GM03348 (cell line): ENCODE measurements around the gene RALGAPA2.
"Not testable (repeated sequence)": the region's sequence is repeated elsewhere in the genome, so short reads cannot be mapped to it uniquely, and the experiment has no call there.

Experiments used
- DNase-seq: peaks from one replicate; pipeline ENCODE4 v3.0.0; 2012; ENCODE audit warnings: low spot score

Gene RALGAPA2

DNA sequence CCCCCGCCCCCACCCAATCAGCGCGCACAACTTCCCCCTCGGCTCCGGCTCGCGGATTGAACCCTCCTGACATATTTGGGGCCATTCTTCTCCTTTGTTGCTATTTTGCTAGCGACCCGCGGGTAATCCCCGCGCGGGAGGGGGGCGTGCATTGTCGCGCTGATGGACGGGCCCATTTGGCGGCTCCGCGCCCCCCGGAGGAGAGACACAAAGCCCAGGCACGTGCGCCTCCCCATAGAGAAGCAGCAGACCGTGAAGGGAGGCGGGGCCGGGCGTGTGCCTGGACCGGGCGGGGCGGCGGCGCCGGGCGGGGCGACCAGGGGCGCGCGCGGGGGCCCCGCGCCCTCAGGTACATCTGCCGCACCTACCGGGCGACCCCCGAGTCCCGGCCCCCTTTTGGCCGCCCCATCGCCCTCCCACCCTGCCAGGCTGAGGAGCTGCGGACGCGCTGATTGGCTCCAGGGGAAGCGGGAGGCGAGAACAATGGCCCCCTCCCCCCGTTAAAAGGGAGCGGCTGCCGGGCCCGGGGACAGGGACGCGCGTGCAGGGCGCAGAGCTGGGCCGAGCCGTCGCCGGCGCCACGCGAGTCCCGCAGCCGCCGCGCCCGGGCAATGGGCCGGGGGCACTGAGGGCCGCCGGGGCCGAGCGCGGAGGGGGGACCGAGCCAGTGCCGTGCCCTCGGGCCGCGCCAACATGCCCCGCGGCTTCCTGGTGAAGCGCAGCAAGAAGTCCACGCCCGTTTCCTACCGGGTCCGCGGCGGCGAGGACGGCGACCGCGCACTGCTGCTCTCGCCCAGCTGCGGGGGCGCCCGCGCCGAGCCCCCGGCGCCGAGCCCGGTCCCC lies 344.6 kb downstream of the RALGAPA2 start, which contains the start of gene INSM1:
TSS of gene INSM1 (plus strand) at position 530 of the 843 bp plus-strand sequence. CDS start at position 694, 164 bp downstream.
- no peak for DNase-seq

DNA sequence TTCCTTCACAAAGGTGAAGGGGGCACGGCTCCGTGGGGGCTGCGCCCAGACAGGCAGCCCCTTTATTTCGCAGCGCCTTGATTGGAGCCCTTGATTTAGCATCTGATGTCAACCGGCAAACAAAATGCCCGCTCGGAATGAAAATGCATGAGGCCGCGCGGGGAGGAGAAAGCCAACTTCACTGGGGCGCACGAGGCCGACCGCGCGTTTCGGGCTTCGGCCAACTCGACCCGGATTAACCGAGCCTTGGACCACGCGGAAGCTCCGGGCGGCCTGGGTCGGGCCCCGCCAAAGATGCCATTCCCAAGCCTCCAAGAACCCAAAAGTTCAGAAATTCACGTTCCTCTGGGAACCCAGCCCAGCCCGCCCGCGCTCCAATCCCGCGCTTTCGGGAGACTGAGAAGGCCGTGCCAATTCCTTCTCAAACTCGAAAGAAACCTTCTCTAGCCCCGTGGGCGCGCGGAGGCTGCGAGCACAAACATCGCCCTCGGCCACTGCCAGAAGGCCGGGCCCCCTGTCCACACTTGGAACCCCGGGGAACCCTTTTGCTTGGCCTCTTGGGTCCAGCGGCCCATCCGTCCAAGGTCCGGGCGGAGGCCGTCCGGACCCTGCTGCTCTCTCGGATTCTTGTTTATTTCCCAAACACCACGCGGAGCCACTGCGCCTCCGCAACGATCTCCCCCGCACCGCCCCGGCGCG lies 345.4 kb downstream of the RALGAPA2 start:
- DNase-seq: no peak

DNA sequence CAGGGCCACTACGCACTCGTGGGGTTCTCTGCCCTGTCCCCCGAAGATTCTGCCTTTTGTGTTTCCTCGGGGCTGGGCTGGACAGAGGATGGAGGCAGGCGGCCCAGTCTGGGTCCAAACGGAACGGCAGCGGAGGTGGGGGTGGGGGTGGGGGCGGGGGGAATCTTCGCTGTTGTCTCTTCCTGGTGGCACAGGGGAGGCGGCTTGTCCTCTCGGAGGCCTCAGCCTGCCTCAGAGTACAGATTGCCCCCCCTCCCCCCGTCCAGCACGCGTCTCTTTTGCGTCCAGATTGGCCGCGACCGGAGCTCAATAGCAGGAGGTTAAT lies 345.9 kb downstream of the RALGAPA2 start:
- no peak for DNase-seq

DNA sequence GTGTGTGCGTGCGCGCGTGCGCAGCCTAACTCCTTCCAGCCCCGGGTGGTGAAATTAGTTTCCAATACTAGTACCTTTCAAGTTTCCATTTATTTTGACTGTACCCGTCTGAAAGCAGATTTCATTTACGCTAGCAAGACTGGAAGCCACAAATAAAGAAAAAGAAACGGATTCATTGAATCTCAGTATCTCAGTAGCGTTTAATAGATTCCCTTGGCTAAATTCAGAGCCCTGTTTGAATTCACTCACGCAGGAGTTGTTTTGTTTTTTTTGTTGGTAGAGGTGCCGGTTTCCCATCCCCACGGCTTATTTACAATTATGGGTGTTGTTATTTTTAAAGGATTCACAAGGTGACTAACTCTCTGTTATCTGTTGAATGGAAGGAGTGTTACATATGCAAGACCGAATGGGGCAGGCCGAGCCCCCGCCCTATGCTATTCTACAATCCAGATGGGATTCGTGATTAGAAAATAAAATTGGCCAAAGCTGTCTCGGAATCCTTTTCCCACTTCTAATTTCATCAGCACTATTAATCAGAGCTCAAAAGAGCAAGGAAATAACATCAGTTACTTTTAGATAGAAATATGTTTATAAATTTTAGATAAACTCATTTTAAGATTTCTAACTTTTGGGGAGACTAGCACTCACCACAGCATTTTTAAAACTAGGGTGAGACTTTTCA lies 346.8 kb downstream of the RALGAPA2 start:
- no peak for DNase-seq

DNA sequence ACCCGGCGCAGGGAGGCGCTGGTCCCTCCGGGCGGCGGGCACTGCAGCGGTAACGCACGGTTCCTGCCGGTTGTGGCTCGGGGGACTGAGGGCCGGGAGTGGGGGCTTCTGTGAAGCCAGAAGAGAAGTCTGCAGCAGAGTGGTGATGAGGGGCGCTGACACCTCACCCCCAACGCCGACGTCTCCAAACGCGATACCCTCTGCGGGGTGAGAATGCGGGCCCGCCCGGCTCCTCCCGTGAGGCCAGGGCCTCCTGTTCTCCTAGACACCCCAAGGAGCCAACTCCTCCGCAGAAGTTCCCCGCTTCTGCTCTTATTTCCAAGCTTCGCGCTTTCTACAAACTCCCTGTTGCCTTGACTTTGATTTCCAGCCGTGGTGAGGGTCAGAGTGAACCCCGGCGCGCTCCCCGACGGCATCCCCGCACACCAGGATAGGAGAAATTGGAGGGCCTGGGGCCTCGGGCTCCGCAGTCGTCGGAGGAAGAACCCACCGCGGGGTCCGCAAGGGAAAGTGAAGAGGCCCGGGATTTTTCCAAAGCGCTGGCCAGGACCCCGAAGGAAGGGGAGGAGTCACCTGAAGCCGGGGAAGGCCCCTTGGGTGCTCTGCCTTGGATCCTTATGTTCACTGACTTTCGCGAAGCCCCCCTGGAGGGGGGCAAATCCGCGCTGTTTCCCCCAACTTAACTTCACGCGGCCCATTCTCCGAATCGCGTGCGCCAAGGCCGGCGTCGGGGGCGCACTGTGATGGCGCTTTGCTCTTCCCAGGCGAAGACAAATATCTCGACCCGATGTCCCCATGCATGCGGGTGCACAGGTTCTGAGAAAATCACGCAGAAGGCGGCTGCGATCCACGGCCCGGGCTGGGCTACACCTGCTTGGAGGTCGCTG lies 347.6 kb downstream of the RALGAPA2 start:
- DNase-seq: no peak

DNA sequence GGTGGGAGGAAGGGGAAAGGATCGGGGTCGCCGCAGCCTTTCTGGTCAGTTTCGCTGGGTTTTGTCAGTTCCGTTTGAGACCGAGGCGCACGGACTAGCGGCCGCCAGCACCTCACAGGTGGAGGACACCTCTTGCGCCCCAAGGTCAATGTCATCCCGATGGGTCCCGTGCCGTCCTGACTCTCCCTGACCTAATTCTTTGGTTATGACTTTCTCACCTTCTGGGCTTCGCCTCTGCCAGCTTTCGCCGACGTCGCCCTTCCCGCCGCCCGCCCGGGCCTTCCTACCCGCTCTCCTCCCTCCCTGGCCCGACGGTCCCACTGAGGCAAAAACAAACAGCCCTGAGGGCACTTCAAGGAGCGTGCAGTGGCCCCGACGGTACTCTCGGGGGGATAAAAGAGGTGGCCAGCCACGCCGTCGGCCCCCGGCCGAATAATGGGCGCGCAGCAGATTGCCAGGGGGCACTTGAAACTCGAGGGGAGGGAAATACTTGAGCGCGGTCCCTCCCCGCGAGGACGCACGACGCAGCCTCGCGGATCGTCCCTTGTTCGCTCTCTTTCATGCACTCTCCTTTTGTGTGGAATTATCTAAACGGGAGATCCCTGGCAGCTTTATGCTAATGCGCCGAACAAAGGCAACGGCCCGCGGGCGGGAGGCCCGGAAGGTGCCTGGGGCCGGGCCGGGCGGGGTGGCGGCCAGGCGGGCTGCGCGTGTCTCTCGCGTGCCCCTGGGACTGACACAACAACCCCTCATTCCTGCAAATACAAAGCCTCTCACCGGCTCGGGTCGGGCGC lies 348.4 kb downstream of the RALGAPA2 start:
- DNase-seq: no peak

DNA sequence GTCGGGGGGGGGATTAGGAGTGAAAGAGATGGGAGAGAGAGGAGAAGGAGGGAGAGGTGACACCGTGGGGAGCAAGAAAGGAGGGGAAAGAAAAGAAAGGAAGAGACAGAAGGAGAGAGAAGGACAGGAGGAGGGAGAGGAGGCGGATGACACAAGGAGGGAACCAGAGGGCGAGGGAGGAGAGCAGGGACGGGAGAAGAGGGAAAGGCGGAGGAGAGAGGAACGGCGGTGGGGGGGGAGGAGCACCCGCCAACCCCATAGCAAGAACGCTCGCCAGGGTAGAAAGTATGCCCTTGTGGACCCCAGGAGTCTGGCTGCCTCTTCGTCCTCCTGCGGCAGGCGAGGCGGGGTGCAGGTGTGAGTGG lies 349.0 kb downstream of the RALGAPA2 start:
- DNase-seq: no peak

DNA sequence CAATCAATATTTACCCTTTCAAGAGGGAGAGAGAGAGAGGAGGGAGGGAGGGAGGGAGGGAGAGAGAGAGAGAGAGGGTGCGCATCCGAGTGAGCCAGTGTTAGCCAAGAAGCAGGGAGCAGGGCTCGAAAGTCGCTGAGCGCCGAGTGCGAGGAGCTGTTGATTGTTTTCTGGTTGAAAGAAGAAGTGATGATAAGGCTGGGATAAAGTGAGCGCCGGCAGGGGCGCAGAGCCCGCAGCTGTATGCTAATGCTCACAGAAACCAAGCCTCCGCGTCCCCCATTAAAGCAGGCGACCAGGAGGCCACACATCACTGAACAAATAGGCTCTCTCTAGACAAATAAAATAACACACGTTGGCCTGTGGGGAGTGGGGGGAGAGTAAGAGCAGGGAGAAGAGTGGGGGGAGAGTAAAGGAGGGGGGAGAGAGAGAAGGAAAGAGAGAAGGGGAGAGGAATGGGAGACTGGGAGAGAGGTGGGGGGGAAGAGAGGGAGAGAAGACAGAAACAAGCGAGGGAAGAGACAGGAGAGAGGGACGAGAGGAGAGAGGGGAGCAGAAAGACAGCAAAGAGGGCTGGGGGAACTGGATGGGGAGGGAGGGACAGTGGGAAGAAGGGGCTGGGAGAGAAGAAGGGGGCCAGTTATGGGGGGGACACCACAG lies 349.5 kb downstream of the RALGAPA2 start:
- DNase-seq: no peak

DNA sequence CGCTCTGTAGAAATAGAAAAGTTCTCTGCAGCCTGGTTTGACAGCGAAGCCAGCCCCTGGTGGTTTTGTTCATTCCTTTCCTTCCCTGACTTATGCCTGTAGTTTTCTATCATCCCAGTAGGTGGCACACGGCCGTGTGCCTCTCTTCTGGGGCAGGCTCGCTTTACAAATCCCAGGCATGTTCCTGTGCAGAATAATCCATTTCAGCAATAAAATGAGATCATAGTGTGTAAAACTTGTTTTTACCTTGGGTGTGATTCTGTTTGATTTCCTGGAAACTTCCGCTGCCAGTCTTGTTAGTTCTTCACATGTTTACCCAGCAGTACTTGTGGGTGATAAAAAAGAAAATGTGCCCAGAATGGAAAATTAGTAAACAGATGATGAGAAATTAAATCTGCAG lies 352.0 kb downstream of the RALGAPA2 start:
- DNase-seq: peak; percentile 85

DNA sequence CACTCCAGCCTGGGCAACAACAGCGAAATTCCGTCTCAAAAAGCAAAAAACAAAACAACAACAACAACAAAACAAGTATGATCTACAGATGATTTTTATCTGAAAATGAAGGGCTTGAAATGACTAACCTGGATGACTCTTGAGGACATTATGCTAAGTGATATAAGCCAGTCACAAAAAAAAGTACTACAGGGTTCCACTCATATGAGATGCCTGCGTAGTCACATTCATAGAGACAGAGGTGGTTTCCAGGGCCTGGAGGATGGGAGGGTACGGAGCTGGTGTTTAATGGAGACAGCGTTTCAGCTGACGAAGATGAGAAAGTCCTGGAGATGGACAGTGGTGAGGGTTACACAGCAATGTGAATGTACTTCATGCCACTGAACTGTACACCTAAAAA lies 352.8 kb downstream of the RALGAPA2 start:
- DNase-seq: no peak

DNA sequence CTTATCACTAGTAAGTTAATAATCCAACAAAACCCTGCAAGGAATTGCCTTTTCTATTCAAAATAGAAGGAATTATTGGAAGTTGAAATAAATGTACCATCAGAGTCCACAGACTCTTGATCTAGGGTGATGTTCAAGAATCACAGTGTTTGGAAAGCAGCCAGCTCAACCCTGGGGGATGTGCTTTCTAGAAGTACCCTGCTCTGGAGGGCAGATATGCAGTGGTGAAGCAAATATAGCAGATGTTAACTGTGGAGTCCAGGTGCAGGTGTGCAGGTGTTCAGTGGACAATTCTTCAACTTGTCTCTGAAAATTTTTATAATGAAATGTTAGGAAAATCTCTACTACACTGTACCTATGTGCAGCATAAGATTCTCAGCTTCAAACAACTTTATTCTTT lies 353.6 kb downstream of the RALGAPA2 start:
- no peak for DNase-seq

DNA sequence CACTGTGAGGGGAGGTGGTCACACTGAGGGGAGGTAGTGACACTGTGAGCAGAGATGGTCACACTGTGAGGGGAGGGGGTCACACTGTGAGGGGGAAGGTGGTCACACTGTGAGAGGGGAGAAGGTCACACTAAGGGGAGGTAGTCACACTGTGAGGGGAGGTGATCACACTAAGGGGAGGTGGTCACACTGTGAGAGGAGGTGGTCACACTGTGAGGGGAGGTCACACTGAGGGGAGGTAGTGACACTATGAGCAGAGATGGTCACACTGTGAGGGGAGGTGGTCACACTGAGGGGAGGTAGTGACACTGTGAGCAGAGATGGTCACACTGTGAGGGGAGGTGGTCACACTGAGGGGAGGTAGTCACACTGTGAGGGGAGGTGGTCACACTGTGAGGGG lies 356.9 kb downstream of the RALGAPA2 start:
- DNase-seq: not testable (repeated sequence)

DNA sequence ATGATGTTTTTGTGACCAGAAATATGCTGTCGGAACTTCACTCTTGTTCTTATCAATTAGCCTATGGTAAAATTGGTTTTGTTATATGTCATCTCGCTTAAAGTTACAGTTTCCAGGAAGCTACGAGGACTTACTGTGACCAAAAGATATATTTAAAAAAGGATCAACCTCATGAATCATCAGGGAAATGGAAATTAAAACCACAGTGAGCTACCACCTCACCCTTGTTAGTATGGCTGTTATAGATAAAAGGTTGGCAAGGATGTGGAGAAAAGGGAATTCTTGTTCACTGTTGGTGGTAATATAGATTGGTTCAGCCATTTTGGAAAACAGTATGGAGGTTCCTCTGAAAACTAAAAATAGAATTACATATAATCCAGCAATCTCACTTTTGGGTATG lies 358.9 kb downstream of the RALGAPA2 start:
- DNase-seq: no peak

DNA sequence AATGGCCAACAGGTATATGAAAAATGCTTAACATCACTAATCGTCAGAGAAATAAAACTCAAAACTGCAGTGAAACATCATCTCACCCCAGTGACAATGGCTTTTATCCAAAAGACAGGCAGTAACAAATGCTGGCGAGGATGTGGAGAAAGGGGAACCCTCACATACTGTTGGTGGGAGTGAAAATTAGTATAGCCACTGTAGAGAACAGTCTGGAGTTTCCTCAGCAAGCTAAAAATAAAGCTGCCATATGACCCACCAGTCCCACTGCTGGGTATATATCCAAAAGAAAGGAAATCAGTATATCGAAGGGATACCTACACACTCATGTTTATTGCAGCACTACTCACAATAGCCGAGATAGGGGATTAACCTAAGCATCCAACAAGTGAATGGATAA lies 368.0 kb downstream of the RALGAPA2 start:
- no peak for DNase-seq

DNA sequence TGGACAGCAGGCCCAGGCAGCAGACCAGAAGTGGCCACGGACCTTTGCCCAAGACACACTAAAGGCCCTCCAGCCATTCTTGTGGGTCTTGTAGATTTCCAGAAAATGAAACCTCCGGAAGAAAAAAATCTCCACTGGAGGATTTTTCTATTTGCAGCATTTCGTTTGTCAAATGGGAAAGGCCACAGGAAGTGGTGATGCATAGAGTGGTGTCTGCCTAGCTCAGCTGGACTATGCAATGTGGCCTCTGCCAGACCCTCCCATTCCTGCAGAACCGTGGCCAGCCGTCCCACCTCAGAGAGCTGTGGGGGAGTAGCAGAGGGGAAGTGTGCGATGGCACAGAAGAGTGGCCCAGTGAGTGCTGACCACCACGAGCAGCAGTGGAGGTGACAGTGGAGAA lies 368.5 kb downstream of the RALGAPA2 start:
- no peak for DNase-seq
